Karpas-422 (cell line): ENCODE data around the gene SYNE3. TPM values are rescaled to one million over a fixed set of nuclear protein-coding genes. Genes with fewer than 3 reads are reported as not detected.

Source experiments
- DNase-seq: peaks from one replicate; pipeline ENCODE4 v3.0.0-alpha.2; 2015
- H2AFZ ChIP-seq: fragments of 200-600 bp; sonication (generic); 2 replicates; pipeline ENCODE4 v1.6.1; 2014; ENCODE audit warnings: antibody characterized with exemption, low read length, mixed read lengths
- H3K27ac ChIP-seq: fragments of 200-600 bp; sonication (generic); 2 replicates; pipeline ENCODE4 v1.5.1; 2014; ENCODE audit warnings: mild to moderate bottlenecking, low read length, moderate library complexity
- H3K27me3 ChIP-seq: fragments of 200-600 bp; sonication (generic); 2 replicates; pipeline ENCODE4 v1.6.1; 2014; ENCODE audit warnings: low read length, mixed read lengths
- H3K36me3 ChIP-seq: fragments of 200-600 bp; sonication (generic); 2 replicates; pipeline ENCODE4 v1.6.1; 2014; ENCODE audit warnings: low read length, mixed read lengths; ENCODE audit not compliant: insufficient read depth
- H3K4me1 ChIP-seq: fragments of 200-600 bp; sonication (generic); 2 replicates; pipeline ENCODE4 v1.6.1; 2014; ENCODE audit warnings: mild to moderate bottlenecking, low read length, mixed read lengths
- H3K4me2 ChIP-seq: fragments of 200-600 bp; sonication (generic); 2 replicates; pipeline ENCODE4 v1.6.1; 2014; ENCODE audit warnings: low read length, low read depth, mild to moderate bottlenecking; ENCODE audit not compliant: poor library complexity, severe bottlenecking
- H3K4me3 ChIP-seq: fragments of 200-600 bp; sonication (generic); 2 replicates; pipeline ENCODE4 v1.5.1; 2014; ENCODE audit warnings: mild to moderate bottlenecking, antibody characterized with exemption, low read length, mixed read lengths
- H3K79me2 ChIP-seq: fragments of 200-600 bp; sonication (generic); 2 replicates; pipeline ENCODE4 v1.6.1; 2014; ENCODE audit warnings: mild to moderate bottlenecking, low read length, mixed read lengths
- H3K9ac ChIP-seq: fragments of 200-600 bp; sonication (generic); 2 replicates; pipeline ENCODE4 v1.6.0; 2014; ENCODE audit warnings: low read length
- H3K9me2 ChIP-seq: fragments of 200-600 bp; sonication (generic), shearing (Covaris generic); replicated peaks from 2 replicates; pipeline ENCODE4 v1.6.0; 2014; ENCODE audit warnings: mild to moderate bottlenecking, low read length, moderate library complexity; ENCODE audit not compliant: insufficient read depth
- H3K9me3 ChIP-seq: fragments of 300-700, 200-600 bp; sonication (generic); 2 replicates; pipeline ENCODE4 v1.6.1; 2014; ENCODE audit warnings: low read length, mixed read lengths
- H4K20me1 ChIP-seq: fragments of 200-600 bp; sonication (generic); 2 replicates; pipeline ENCODE4 v1.6.1; 2014; ENCODE audit warnings: mild to moderate bottlenecking, antibody characterized with exemption, low read length, low read depth; ENCODE audit not compliant: insufficient read depth
- total RNA-seq: library from RNA; depleted of rRNA; stranded (reverse); fragments of >200 nt; shearing (Covaris generic); gene quantifications from 2 replicates; pipeline ENCODE4 v1.2.3, GENCODE V29; 2014; ENCODE audit warnings: low replicate concordance

The SYNE3 gene
- total RNA-seq, 1 experiment from 2014 or later = 1.8 TPM

- Histone ChIP-seq H3K4me1 (peaks cover 13% of the 10 kb centered on the region), H3K27me3 (no peaks in the 10 kb centered on the region), H3K9ac (no peak overlapping the region), H4K20me1 (no peaks in the 10 kb centered on the region), H3K9me3 (no peaks in the 10 kb centered on the region), H3K4me3 (no peak overlapping the region), H2AFZ (no peak overlapping the region), H3K4me2 (no peak overlapping the region), H3K27ac (no peak overlapping the region), H3K36me3 (no peaks in the 10 kb centered on the region), H3K9me2 (no peaks in the 10 kb centered on the region), H3K79me2 (no peaks in the 10 kb centered on the region)
- no peak for DNase-seq
These were observed 34.9 kb downstream of the SYNE3 start for GRCh38 chr14:95481391-95482022.

GRCh38 chr14:95480887-95481226 lies 35.6 kb downstream of the SYNE3 start:
- H3K27ac ChIP-seq = no peak overlapping the region
- no peaks in the 10 kb centered on the region for H3K27me3 ChIP-seq
- H3K4me2 ChIP-seq = no peak overlapping the region
- H2AFZ ChIP-seq = no peak overlapping the region
- H3K9me3 ChIP-seq = no peaks in the 10 kb centered on the region
- H3K4me3 ChIP-seq = no peak overlapping the region
- H3K36me3 ChIP-seq = no peaks in the 10 kb centered on the region
- no peaks in the 10 kb centered on the region for H3K9me2 ChIP-seq
- no peaks in the 10 kb centered on the region for H4K20me1 ChIP-seq
- no peak overlapping the region for H3K9ac ChIP-seq
- H3K4me1 ChIP-seq = peaks cover 7% of the 10 kb centered on the region
- H3K79me2 ChIP-seq = no peaks in the 10 kb centered on the region
- no peak for DNase-seq

GRCh38 chr14:95480109-95480886 lies 36.2 kb downstream of the SYNE3 start:
- Histone ChIP-seq H3K4me2 (no peak overlapping the region), H3K4me3 (no peak overlapping the region), H3K4me1 (peaks cover 7% of the 10 kb centered on the region), H3K9me3 (no peaks in the 10 kb centered on the region), H4K20me1 (no peaks in the 10 kb centered on the region), H3K9ac (no peak overlapping the region), H3K9me2 (no peaks in the 10 kb centered on the region), H3K27ac (no peak overlapping the region), H2AFZ (no peak overlapping the region), H3K27me3 (no peaks in the 10 kb centered on the region), H3K79me2 (no peaks in the 10 kb centered on the region), H3K36me3 (no peaks in the 10 kb centered on the region)
- no peak for DNase-seq

GRCh38 chr14:95479494-95479893 lies 37.0 kb downstream of the SYNE3 start:
- Histone ChIP-seq H3K4me1 (peaks cover under 1% of the 10 kb centered on the region; the same call in 1 of the 2 replicates), H3K9ac (no peak overlapping the region), H3K79me2 (no peaks in the 10 kb centered on the region), H2AFZ (no peak overlapping the region), H4K20me1 (no peaks in the 10 kb centered on the region), H3K27ac (no peak overlapping the region), H3K27me3 (no peaks in the 10 kb centered on the region), H3K9me3 (no peaks in the 10 kb centered on the region), H3K4me3 (no peak overlapping the region), H3K36me3 (no peaks in the 10 kb centered on the region), H3K9me2 (no peaks in the 10 kb centered on the region), H3K4me2 (no peak overlapping the region)
- DNase-seq = no peak

- no peaks in the 10 kb centered on the region for H3K79me2 ChIP-seq
- no peak for DNase-seq
- no peak overlapping the region for H2AFZ ChIP-seq
- no peaks in the 10 kb centered on the region for H3K36me3 ChIP-seq
- no peaks in the 10 kb centered on the region for H3K9me2 ChIP-seq
- H3K9ac ChIP-seq = no peak overlapping the region
- no peaks in the 10 kb centered on the region for H4K20me1 ChIP-seq
- no peaks in the 10 kb centered on the region for H3K27me3 ChIP-seq
- no peak overlapping the region for H3K4me3 ChIP-seq
- H3K27ac ChIP-seq = no peak overlapping the region
- H3K4me2 ChIP-seq = no peak overlapping the region
- no peaks in the 10 kb centered on the region for H3K4me1 ChIP-seq
- no peaks in the 10 kb centered on the region for H3K9me3 ChIP-seq
These were observed 37.6 kb downstream of the SYNE3 start for GRCh38 chr14:95478818-95479217.

GRCh38 chr14:95478309-95478708 lies 38.1 kb downstream of the SYNE3 start:
- Histone ChIP-seq H3K79me2 (no peaks in the 10 kb centered on the region), H3K36me3 (no peaks in the 10 kb centered on the region), H2AFZ (no peak overlapping the region), H3K27me3 (no peaks in the 10 kb centered on the region), H3K4me3 (no peak overlapping the region), H3K4me1 (no peaks in the 10 kb centered on the region), H3K4me2 (no peak overlapping the region), H3K9ac (no peak overlapping the region), H3K9me3 (no peaks in the 10 kb centered on the region), H3K27ac (no peak overlapping the region), H4K20me1 (no peaks in the 10 kb centered on the region), H3K9me2 (no peaks in the 10 kb centered on the region)
- no peak for DNase-seq

- H3K4me2 ChIP-seq = no peak overlapping the region
- no peaks in the 10 kb centered on the region for H3K27me3 ChIP-seq
- no peaks in the 10 kb centered on the region for H3K9me2 ChIP-seq
- H3K36me3 ChIP-seq = no peaks in the 10 kb centered on the region
- no peak overlapping the region for H3K4me3 ChIP-seq
- DNase-seq = no peak
- no peaks in the 10 kb centered on the region for H3K79me2 ChIP-seq
- H4K20me1 ChIP-seq = no peaks in the 10 kb centered on the region
- no peaks in the 10 kb centered on the region for H3K4me1 ChIP-seq
- H3K27ac ChIP-seq = no peak overlapping the region
- H2AFZ ChIP-seq = no peak overlapping the region
- H3K9ac ChIP-seq = no peak overlapping the region
- H3K9me3 ChIP-seq = no peaks in the 10 kb centered on the region
These were observed 38.8 kb downstream of the SYNE3 start for GRCh38 chr14:95477411-95478269.

GRCh38 chr14:95476747-95477146 lies 39.7 kb downstream of the SYNE3 start:
- Histone ChIP-seq H3K9me3 (no peaks in the 10 kb centered on the region), H3K4me2 (no peak overlapping the region), H3K27ac (no peak overlapping the region), H3K4me1 (no peaks in the 10 kb centered on the region), H3K79me2 (no peaks in the 10 kb centered on the region), H3K36me3 (no peaks in the 10 kb centered on the region), H3K4me3 (no peak overlapping the region), H3K9me2 (no peaks in the 10 kb centered on the region), H4K20me1 (no peaks in the 10 kb centered on the region), H2AFZ (no peak overlapping the region), H3K9ac (no peak overlapping the region), H3K27me3 (no peaks in the 10 kb centered on the region)
- DNase-seq = no peak
